ENCODE measurements around the gene OR2D2.
"Not testable (repeated sequence)": the region's sequence is repeated elsewhere in the genome, so short reads cannot be mapped to it uniquely, and the experiment has no call there.

OR2D2 gene

GRCh38 chr11:6876914-6877313, 15.4 kb downstream of the OR2D2 start:
- DNase-seq, result no peak

GRCh38 chr11:6876325-6876724, 16.0 kb downstream of the OR2D2 start, which contains the start of gene OR10A4:
Gene OR10A4 (plus strand): TSS chr11:6876625. CDS start chr11:6876648, 23 bp downstream.
- no peak for DNase-seq

- no peak for DNase-seq
Measured at GRCh38 chr11:6875761-6876160, 16.5 kb downstream of the OR2D2 start.

- no peak for DNase-seq
Measured at GRCh38 chr11:6871278-6871677, 21.0 kb downstream of the OR2D2 start.

- peak; percentile 33 for DNase-seq
Measured at GRCh38 chr11:6864438-6864837, 27.9 kb downstream of the OR2D2 start.

GRCh38 chr11:6862961-6863360, 29.3 kb downstream of the OR2D2 start, which contains the start of gene OR10A2:
Gene OR10A2 (plus strand): TSS chr11:6863057. CDS start chr11:6869755, 6,698 bp downstream.
- DNase-seq, result no peak

- peak; percentile 62 for DNase-seq
Measured at GRCh38 chr11:6856871-6857270, 35.4 kb downstream of the OR2D2 start.

- DNase-seq, result peak; percentile 73
Measured at GRCh38 chr11:6855971-6856541, 36.2 kb downstream of the OR2D2 start.

- not testable (repeated sequence) for DNase-seq
Measured at GRCh38 chr11:6854801-6855200, 37.5 kb downstream of the OR2D2 start.

- no peak for DNase-seq
Measured at GRCh38 chr11:6850526-6850925, 41.8 kb downstream of the OR2D2 start.

GRCh38 chr11:6845383-6845782, 46.9 kb downstream of the OR2D2 start, which contains the start of gene OR10A5:
Gene OR10A5 (plus strand): TSS chr11:6845683. CDS start chr11:6845683, 0 bp downstream.
- no peak for DNase-seq

GRCh38 chr11:6844356-6844755, 47.9 kb downstream of the OR2D2 start:
- DNase-seq, result no peak

- no peak for DNase-seq
Measured at GRCh38 chr11:6843670-6844069, 48.6 kb downstream of the OR2D2 start.

GRCh38 chr11:6841694-6842093, 50.6 kb downstream of the OR2D2 start:
- DNase-seq, result no peak

All from EL (cell line).